Fibroblast of villous mesenchyme (primary cell): ENCODE results near the gene ARID4B. TPM values are rescaled to one million over a fixed set of nuclear protein-coding genes. Genes with fewer than 3 reads are reported as not detected.

Experiments
- DNase-seq: peaks from one replicate; pipeline ENCODE4 v3.0.0-alpha.2; 2010; ENCODE audit warnings: low read depth
- H3K4me3 ChIP-seq: 2 replicates; pipeline ENCODE4 v1.5.1; 2011; ENCODE audit warnings: low read depth, mild to moderate bottlenecking, low read length
- total RNA-seq: library from RNA; depleted of rRNA; stranded (reverse); fragments of >200 nt; gene quantifications from 2 replicates; pipeline ENCODE4 v1.2.3, GENCODE V29; 2012
- TF ChIP-seq, protein P1 (sequence below): IDR thresholded peaks from 2 replicates; pipeline ENCODE4 v1.5.1; 2012; ENCODE audit warnings: low read depth, mild to moderate bottlenecking, low read length; ENCODE audit not compliant: insufficient read depth

Gene ARID4B
- total RNA-seq, 1 donor = 40.2 TPM

DNA sequence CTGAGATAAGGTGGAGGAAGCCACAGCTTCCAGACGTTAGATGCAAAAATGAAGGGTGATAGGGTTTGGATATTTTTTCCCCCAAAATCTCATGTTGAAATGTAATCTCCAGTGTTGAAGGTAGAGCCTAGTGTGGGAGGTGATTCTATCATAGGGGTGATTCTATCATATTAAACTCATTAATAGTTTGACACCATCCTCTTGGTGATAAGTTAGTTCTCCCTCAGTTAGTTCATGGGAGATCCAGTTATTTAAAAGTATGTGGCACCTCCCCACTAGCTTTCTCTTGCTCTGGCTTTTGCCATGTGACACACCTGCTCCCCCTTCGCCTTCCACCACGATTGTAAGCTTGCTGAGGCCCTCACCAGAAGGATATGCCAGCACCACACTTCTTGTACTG is 30.9 kb upstream of the ARID4B start:
- no peak overlapping the region for H3K4me3 ChIP-seq
- TF ChIP-seq, protein P1, sequence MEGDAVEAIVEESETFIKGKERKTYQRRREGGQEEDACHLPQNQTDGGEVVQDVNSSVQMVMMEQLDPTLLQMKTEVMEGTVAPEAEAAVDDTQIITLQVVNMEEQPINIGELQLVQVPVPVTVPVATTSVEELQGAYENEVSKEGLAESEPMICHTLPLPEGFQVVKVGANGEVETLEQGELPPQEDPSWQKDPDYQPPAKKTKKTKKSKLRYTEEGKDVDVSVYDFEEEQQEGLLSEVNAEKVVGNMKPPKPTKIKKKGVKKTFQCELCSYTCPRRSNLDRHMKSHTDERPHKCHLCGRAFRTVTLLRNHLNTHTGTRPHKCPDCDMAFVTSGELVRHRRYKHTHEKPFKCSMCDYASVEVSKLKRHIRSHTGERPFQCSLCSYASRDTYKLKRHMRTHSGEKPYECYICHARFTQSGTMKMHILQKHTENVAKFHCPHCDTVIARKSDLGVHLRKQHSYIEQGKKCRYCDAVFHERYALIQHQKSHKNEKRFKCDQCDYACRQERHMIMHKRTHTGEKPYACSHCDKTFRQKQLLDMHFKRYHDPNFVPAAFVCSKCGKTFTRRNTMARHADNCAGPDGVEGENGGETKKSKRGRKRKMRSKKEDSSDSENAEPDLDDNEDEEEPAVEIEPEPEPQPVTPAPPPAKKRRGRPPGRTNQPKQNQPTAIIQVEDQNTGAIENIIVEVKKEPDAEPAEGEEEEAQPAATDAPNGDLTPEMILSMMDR = no peak
- DNase-seq = no peak

DNA sequence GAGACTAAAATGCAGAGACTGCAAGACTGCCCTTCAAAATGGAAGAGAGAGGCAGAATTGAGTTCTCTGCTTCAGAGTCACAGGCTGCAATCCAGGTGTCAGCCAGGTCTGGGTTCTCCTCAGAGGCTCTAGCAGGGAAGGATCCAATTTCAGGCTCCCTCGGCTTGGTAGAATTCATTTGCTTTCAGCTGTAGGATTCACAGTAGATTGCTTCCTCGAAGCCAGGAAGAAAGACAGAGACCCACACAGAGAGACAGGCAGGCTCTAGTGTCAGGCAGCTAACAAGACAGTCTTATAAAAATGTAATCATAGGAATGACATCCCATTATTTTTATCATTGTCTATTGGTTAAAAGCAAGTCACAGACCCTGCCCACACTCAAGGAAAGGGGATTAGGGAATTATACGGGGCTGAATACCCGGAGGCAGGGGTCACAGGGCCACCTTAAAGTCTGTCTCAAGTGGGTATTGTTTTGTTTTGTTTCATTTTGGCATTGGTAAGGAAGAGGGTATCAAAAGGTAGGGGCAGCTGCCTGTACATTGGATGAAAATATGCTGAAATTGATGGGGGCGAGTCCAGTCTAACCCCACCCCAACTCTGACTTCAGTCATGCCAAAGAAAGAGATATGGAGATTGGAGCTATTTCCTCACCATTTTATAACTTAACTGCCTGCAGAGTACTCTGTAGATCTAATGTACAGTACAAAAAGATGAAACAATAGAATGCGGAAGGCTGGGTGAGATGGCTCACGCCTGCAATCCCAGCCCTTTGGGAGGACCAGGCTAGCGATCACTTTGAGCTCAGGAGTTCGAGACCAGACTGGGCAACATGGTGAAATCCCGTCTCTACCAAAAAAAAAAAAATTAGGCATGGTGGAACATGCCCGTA is 29.8 kb upstream of the ARID4B start:
- DNase-seq = no peak
- no peak overlapping the region for H3K4me3 ChIP-seq
- TF ChIP-seq, protein P1 = no peak

GRCh38 chr1:235351898-235352297 is 23.9 kb upstream of the ARID4B start:
- DNase-seq = no peak

DNA sequence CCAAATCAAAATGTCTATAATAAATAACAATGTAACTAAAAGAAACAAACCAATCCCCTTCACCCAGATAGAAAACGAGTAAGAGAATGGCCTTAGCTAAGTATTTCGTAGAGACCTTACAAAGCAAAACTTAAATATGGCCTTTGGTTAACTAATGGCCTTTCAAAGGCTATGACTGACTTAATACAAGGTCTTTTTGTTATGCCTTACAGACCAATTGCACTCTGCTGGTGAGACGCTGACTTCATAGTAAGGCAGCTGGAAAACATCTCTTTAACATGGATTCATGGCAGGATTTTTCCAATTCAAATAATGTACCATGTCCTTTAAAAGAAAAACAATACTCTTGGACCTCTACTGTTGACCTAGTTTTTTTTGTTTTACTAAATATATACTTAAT is 23.5 kb upstream of the ARID4B start:
- H3K4me3 ChIP-seq = no peak overlapping the region
- no peak for DNase-seq
- TF ChIP-seq, protein P1 = no peak

More at GRCh38 chr1:235351898-235352297, 23.9 kb upstream of the ARID4B start:
- no peak overlapping the region for H3K4me3 ChIP-seq
- TF ChIP-seq, protein P1 = no peak

GRCh38 chr1:235343726-235344125 is 15.7 kb upstream of the ARID4B start:
- no peak overlapping the region for H3K4me3 ChIP-seq
- DNase-seq = no peak
- TF ChIP-seq, protein P1 = no peak

DNA sequence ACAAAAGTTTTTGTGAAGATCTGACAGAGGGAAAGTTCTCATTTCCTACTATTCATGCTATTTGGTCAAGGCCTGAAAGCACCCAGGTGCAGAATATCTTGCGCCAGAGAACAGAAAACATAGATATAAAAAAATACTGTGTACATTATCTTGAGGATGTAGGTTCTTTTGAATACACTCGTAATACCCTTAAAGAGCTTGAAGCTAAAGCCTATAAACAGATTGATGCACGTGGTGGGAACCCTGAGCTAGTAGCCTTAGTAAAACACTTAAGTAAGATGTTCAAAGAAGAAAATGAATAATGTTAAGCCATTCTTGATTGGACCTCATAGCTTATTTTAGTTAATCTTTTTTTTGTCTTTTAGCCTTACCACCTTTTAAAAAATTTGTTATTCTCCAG is 14.5 kb upstream of the ARID4B start:
- TF ChIP-seq, protein P1 = no peak
- H3K4me3 ChIP-seq = no peak overlapping the region
- no peak for DNase-seq
